CD4-positive, alpha-beta T cell treated with Interleukin-10 for 1 hour (primary cell): ENCODE data around the gene PDPN.
"Not testable (repeated sequence)": the region's sequence is repeated elsewhere in the genome, so short reads cannot be mapped to it uniquely, and the experiment has no call there.

Source experiments
- DNase-seq: peaks from one replicate; pipeline ENCODE4 v3.0.0-alpha.2; 2020

The PDPN gene, protein sequence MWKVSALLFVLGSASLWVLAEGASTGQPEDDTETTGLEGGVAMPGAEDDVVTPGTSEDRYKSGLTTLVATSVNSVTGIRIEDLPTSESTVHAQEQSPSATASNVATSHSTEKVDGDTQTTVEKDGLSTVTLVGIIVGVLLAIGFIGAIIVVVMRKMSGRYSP

DNA sequence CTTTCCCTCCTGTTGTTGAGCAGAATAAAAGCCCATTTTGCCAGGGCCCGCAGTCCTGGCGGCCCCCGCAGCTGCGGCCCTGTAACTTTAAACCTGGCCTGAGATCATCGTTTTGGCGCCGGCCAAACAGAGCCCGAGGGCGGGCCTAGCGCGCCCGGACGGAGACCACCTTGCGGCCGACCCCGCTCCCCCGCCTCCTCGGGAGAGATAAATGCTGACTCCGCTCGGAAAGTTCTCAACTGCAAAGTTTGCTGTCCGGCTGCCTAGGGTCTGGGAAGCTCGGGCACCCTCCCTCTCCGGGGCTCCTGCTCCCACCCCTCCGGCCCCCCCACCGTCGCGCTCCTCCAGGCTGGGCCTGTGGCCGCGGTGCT lies at the start of gene PDPN:
Gene PDPN (plus strand): TSS at position 238 of the 371 bp plus-strand sequence. CDS start 202 bp downstream, outside the sequence.
- DNase-seq: no peak

DNA sequence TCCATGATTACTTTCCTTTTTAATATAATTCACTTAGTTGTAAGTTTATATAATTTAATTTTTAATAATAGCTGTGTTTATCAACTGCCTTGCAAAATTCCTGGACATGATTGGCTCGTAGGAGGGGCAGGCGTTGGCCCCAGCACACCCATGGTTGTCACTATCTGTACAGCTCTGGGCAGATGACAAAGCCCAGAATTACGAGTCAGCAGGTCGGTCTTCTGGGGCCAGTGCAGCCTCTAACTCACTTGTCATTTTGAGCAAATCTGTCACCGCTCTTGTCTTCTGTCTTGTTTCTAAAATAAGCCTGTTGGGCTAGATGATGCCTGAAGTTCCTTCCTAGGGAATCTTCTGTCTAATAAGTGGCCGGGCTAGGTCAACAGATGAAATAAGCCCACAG lies 48.4 kb upstream of the PDPN start:
- DNase-seq: no peak

DNA sequence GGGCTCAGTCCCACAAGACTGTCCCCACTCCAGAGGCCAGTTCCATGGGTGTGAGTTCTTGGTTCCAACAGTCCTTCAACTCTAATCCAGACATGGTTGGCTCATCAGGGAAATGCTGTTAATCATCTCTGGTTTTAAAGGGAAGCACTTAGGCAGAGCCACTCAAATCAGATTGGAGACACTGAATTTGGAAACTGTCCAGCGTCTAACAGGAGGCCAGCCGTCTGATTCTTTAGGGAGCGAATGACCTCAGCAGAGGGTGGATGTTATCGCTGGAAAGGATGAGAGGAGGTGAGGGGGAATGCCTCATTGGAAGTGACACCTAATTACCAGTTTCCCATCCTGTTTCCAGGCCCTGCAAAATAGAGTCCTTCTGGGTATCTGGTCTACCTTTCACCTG lies 47.1 kb upstream of the PDPN start:
- no peak for DNase-seq

DNA sequence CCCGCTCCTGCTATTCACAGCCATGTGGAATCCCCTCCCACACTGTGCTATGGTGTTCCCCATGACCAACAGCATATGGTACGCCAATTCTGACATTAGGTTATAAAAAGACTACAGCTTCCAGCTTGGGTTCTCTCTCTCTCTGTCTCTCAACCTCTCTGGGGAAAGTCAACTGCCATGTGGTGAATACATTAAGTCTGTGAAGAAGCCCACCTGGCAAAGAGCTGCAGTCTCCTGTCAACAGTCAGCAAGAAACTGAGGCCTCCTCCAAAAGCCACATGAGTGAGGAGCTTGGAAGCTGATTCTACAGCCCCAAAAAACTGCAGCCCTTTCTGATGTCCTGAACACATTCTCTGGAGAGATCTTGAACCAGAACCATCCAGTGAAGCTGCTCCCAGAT lies 44.8 kb upstream of the PDPN start:
- DNase-seq: no peak

DNA sequence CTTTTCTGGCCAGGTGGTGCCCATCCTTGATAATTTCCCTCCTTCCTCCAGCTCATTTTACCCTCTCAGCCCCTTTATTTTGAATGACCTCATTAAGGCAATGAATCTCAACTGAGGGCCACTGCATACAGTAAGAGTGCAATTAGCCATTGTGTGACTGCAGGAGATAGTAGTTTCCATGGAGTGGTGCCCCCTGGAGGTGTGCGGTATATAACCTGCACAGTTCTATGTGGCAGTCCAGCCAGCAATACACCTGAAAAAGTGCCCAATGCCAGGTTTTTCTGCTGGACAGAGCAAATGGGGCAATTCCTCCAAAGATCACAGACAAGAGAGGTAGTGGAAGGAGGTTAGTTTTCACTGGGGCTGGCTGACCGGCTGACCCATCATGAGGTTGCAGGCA lies 43.9 kb upstream of the PDPN start:
- DNase-seq: no peak

DNA sequence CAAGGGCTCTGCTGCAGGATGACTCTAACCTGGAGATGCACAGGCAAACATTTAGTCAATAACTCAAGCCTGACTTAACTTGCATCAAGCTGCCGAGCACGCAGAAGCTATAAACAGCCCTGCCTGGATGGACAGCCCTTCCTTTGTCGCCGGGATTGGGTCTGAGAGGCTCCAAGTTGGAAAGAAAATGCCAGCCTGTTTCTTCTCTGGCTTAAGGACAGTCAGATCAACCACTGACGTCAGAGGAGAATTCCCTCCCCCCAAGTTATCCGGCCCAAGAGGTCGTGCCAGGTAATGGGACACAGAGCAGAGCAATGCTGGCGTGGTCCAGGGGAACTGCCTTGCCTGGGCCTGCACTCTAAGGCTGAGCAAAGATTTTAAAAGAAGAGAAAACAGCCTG lies 42.8 kb upstream of the PDPN start:
- DNase-seq: no peak

DNA sequence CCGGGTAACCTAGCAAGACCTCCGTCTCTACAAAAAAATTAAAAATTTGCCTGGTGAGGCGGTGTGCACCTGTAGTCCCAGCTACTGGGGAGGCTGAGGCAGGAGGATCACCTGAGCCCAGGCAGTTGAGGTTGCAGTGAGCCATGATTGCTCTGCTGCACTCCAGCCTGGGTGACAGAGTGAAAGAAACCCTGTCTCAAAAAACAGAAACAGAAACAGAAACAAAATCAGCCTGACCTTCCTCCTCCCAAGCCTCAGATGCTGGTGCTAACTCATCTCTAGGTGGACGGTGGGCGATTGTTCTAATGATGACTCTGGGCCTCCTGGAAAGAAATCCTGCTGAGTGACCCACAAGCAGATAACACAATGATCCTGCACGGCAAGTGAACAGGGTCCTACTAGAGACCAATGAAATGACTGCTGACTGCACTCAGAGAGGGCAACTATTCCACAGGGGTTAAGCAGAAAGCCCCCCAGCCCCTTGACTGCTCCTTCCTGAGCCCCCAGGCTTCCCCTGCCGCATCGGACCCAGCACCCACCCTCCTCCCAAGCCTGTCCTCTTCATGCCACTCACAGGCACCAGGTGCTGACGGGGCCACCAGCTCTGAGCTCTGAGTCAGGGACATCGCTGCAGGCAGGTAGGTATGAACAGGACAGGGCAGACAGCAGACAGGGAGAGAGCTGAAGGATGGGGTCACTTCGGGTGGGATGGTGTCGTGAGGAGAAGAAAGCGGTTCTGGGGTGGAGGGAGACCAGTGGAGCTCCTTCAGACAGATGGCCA lies 42.0 kb upstream of the PDPN start:
- no peak for DNase-seq

DNA sequence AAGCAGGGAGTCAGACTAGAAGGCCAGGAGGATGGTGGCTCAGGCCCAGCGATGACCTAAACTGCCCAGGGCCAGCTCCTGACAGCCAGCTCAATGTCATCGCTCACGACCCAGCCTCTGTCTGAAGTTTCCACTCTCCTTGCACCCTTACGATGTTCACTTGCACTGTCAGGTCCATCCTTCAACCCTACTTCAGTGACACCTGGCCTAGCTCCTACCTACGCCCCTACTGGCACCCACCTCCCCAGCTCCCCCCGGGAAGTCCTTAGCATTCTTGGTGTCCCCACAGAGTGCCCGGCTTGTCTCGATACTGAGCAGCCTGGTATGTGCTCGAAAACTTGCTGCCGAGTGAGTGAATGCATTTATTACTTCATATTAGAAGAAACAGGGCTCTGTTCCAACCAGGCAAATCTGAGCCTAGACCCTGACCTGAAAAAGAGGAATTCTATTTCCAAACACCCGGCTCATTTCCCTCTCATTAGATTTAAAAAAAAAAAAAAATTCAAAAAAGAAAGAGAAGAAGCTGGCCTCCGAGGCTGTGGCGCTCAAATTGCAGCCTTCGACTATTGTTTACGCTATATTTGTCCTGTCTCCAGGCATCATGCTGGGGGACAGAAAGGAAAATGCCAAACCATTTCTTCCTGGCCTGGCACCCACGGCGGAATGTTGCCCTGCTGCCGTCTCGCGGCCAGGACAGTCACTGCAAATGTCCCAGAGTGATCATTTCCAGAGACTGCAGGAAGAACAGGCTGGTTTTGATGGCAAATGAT lies 40.0 kb upstream of the PDPN start:
- no peak for DNase-seq

DNA sequence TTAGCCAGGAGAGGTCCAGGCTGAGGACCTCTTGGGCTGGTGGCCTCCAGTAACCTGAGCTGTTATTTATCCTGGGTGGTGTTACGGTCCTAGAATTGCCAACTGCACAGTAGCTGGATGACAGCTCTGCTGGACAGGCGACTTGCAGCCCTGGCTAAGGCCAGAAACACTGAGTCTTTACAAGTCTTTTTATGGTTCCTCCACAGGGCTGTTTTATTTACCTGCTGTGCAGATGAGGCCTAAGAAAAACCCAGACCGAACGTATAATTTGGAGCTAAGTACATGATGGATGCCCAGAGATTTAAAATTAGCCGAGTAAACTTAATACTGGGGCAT lies 39.4 kb upstream of the PDPN start:
- no peak for DNase-seq

DNA sequence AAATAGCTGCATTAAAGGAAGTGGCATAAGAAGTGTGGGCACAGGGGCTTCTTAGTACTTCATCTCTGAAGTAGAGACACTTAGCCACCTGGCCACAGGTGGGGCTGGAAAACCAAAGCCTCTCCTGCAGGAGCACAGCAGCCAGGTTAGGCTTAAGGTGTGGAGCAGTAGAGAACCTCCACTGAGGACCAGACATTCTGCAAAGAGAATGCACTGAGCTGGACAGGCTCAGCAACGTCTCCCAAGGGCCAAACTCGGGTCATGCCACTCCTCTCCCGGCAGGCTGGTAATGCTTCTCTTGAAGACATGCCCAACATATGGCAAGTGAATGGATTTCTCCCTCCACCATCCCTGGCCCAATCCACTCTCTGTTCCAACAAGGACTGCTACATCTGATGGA lies 36.8 kb upstream of the PDPN start:
- DNase-seq: no peak

DNA sequence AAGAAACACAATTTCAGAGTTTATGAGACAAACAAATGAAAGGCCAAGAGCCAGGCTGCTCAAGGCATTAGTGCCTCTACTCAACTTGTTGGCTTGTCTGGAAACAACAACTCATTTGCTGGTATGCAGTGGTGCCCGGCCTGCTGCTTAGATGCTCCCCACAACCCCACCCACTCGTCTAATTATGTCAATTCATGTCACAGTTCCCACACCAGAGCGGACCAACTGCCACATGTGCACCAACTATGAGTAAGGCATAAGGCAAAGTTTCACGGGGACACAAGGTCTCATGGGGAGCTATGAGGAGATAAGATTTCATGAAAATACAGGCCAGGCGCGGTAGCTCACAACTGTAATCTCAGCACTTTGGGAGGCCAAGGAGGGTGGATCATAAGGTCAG lies 35.4 kb upstream of the PDPN start:
- no peak for DNase-seq

DNA sequence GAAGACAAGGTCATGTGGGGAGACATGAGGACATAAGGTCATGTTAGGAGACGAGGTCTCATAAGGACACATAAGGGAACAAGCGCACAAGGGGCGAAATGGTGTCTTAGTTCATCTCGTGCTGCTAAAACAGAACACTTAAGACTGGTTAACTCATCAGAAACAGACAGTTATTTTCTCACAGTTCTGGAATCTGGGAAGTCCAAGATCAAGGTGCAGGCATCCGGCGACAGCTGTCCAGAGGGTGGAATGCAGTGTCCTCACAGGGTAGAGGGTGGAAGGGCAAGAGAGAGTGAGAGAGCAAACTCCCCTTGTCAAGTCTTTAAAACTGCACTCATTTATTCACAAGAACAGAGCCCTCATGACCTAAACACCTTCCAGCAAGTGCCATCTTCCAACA lies 34.6 kb upstream of the PDPN start:
- no peak for DNase-seq

DNA sequence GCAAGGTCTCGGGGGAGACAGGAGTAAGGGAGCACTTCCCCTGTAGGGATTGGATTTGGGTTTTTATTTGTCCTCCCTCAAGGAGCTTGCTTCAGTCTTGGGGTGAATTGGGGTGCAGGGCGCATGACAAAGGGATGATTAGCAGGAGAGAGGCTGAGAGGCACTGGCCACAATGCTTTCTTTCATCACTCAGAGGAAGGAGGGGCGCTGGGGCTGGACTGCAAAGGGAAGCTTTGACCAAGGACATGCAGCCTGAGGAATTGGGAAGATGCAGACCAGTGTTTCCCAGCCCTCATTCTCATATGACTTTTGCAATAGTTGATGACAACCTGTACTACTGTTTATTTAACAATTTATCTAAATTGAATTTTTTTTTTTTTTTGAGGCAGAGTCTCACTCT lies 34.1 kb upstream of the PDPN start:
- DNase-seq: no peak

DNA sequence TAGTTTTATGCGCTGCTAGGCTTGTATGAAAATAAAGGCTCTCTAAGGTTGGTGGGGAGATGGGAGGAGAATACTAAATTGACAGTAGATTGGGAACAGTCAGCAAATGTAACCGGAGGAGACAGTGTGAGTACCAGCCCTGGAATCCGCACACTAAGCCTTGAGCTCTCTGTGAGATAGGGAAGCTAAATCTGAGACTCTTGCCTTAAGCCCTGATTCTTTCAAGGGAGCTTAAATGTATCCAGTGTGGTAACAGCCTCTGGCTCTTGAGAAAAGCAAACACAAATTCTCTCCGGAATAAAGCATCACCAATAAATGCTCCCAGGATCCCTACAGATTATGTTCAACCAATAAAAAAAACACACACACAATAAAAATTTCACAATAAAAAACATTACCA lies 33.0 kb upstream of the PDPN start:
- DNase-seq: no peak

DNA sequence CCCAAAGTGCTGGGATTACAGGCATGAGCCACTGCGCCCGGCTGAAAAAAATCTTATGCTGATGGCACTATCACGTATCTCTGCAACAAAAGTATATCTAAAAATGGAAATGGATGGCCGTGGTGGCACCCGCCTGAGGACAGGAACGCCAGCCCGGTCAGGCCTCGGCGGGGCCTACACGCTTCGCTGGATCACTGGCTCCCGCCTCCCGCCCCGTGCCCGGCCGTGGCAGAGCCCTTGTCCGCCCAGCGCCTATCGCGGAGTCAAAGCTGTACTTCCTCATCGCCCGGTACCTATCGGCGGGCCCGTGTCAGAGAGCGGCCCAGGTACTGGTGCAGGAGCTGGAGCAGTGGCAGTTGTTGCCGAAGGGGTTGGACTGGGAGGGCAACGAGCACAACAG lies 28.8 kb upstream of the PDPN start:
- DNase-seq: no peak

DNA sequence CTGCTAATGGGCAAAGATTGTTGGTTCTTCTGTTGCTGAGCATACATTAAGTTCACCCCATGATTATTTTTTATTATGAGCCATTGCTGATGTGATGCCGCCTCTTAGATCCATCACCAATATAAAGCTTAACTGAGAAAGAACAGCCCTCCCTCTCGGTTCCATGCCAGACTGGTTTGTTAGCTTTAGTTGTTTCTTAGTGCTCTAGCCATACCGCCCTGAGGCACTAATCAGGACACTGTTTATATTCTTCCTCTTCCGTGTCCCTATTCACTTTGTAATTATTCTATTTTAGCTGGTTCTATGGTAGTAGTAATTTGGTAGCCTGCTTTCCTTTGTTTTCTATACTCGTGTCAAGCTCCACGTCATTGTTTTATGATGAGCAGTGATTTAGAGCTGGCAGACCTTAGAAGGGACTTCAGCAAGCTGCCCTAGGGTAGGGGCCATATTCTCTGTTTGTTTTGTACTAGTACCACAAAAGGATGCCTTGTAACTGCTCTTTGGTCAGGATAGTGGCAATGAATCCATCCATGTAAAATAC lies 27.3 kb upstream of the PDPN start:
- no peak for DNase-seq

DNA sequence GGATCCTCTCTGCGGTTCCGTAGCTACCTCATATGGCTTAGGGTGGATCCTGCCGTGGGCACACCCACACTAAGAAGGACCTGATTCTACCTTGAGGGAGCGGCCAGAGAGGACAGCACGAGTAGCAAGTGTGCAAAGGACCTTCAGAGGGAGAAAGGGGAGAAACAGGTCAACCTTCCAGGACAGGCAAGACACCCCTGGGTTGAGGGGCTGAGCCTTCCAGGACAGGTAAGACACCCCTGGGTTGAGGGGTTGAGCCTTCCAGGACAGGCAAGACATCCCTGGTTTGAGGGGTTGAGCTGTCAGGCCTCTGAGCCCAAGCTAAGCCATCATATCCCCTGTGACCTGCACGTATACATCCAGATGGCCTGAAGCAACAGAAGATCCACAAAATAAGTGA lies 23.1 kb upstream of the PDPN start:
- no peak for DNase-seq

DNA sequence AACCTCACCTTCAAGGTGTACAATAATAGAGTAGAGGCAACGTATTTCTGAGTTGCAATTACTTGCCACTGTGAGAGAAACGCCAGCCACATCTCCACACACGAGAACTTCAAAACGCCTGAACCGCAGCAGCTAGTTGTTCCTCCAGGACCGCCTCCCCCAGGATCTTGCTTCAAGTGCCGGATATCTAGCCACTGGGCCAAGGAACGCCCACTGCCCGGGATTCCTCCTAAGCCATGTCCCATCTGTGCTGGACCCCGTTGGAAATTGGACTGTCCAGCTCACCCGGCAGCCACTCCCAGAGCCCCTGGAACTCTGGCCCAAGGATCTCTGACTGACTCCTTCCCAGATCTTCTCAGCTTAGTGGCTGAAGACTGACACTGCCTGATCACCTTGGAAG lies 20.7 kb upstream of the PDPN start:
- DNase-seq: not testable (repeated sequence)

DNA sequence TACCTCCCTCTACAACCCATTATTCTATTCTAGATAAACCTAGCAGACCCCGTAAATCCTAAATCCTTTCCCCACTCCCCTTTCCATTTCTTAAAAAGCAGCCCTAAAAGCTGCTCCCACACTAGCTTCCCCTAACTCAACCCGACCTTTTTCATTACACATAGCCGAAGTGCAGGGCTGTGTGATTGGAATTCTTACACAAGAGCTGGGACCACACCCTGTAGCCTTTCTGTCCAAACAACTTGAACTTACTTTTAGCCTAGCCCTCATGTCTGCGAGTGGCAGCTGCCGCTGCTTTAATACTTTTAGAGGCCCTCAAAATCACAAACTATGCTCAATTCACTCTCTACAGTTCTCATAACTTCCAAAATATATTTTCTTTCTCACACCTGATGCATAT lies 19.6 kb upstream of the PDPN start:
- DNase-seq: no peak

DNA sequence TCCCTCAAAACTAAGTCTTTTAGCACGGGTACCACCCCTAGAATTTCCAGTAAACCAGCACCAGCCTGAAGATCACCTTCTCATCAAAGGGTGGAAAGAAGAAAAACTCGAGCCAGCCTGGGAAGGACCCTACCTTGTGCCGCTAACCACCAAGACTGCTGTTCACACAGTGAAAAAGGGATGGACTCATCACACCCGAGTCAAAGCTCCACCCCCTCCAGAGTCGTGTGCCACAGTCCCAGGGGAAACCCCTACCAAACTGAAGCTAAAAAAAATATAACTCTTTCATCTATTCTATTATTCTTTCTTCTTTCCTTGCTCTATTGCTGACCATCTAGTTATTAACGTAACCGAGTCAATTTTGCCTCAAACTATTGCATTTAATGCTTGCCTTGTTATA lies 13.2 kb upstream of the PDPN start:
- not testable (repeated sequence) for DNase-seq

DNA sequence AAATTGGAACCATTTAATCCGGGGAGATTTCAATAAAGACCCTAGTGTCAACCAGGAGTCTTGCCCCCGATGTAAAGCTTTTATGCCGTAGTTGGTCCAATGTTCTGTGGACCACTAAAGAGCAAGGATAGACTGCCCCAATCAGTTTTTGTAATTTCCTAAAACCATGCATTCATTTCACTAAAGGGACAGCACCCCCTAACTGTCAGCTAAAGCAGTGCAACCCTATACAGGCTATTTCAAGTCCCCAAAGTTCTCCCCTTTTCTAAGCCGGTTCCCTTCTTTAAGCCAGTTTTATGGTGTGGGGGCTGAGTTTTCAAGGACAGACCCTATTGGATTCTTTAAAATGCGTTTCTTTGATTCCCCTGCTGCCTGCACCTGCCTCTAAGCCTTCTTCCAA lies 12.7 kb upstream of the PDPN start:
- peak; percentile 1 for DNase-seq

DNA sequence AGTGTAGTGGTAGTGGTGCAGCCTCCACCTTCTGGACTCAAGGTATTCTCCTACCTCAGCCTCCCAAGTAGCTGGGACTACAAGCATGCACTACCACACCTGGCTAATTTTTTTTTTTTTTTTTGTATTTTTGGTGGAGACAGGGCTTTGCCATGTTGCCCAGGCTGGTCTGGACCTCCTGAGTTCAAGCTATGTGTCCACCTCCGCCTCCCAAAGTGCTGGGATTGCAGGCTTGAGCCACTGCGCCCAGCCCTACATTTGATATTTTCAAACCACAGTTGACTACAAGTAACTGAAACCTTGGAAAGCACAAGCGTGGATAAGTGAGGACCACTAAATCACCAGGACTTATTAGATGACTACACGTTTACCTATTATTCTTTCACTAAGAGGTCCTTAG lies 10.0 kb upstream of the PDPN start:
- no peak for DNase-seq

DNA sequence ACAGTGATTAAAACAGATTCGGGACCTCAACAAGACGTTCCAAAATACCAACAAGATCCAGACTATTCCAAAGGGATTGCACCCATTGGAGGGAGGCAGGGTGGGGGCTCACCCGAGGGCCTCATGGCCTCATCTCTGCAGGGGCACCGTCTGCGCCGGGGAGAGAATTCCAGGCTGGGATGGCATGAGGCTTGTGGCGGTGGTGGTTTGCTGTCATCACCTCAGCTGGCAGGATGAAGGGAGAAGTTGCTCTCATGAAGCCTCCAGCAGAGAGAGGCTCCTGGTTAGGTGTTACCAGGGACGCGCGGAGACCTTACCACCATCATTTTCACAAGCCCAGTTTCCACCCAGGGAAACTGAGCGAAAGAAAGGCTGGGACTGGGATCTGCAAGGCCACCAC lies 6.7 kb upstream of the PDPN start:
- DNase-seq: no peak

DNA sequence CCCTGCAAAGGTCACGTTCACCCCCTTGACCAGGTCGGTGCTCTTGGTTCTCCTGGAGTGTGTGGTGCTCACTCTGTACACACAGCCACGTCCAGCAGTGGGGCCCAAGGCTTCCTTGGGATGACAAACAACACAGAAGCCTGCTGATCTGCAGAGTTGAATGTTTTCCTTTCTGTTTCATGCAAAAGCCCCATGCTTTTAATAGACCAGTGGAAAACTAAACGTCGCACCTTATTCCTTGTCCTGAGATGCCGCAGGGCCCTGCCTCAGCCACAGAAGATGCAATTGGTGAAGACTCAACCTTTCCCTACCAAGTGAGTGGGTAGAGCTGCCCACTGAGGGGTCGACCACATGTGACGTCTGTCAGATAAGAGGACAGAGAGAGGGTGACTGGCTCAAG lies 5.8 kb upstream of the PDPN start:
- DNase-seq: no peak
